Right renal cortex interstitium (tissue), 3 donors: ENCODE results near the gene HIPK3. TPM values are rescaled to one million over a fixed set of nuclear protein-coding genes. Genes with fewer than 3 reads are reported as not detected.
A peak's percentile ranks its signal among the peaks of the same experiment; 100 is the strongest.
"Not testable (repeated sequence)": the region's sequence is repeated elsewhere in the genome, so short reads cannot be mapped to it uniquely, and the experiment has no call there.

Experiments
- DNase-seq, 3 donors: peaks; one replicate each; pipeline ENCODE4 v3.0.0-alpha.2; 2013; ENCODE audit warnings: low read depth in 3 of 3, low spot score in 2 of 3
- polyA plus RNA-seq, 3 donors: library from polyadenylated mRNA; unstranded; fragments of 120-200 nt; gene quantifications; one replicate each; pipeline ENCODE4 v1.2.1, GENCODE V29; 2013; ENCODE audit not compliant: insufficient read length in 3 of 3

Gene HIPK3
- polyA plus RNA-seq, 3 donors: 51.1 to 53.2 (median 51.8) TPM

GRCh38 chr11:33257897-33258630, 883 bp downstream of the HIPK3 start:
- DNase-seq: peak; percentile 67 to 72 (median 70)

GRCh38 chr11:33258631-33259205, 1.5 kb downstream of the HIPK3 start:
- peak; percentile 56 to 58 (median 56) for DNase-seq

- DNase-seq: no peak
Measured at GRCh38 chr11:33259869-33260268, 2.7 kb downstream of the HIPK3 start.

- DNase-seq: not testable (repeated sequence)
Measured at GRCh38 chr11:33261350-33261749, 4.2 kb downstream of the HIPK3 start.

- no peak for DNase-seq
Measured at GRCh38 chr11:33262011-33262645, 4.9 kb downstream of the HIPK3 start.

- DNase-seq: no peak
Measured at GRCh38 chr11:33263549-33263948, 6.4 kb downstream of the HIPK3 start.

GRCh38 chr11:33264926-33265325, 7.7 kb downstream of the HIPK3 start:
- DNase-seq: no peak

GRCh38 chr11:33266393-33267215, 9.4 kb downstream of the HIPK3 start:
- no peak for DNase-seq

GRCh38 chr11:33268945-33269540, 11.9 kb downstream of the HIPK3 start:
- no peak for DNase-seq

- DNase-seq: no peak
Measured at GRCh38 chr11:33269822-33270221, 12.6 kb downstream of the HIPK3 start.

GRCh38 chr11:33271059-33271458, 13.9 kb downstream of the HIPK3 start:
- no peak for DNase-seq

GRCh38 chr11:33272338-33273107, 15.3 kb downstream of the HIPK3 start:
- DNase-seq: no peak

GRCh38 chr11:33273656-33274055, 16.5 kb downstream of the HIPK3 start:
- DNase-seq: no peak

- DNase-seq: no peak
Measured at GRCh38 chr11:33280411-33280810, 23.2 kb downstream of the HIPK3 start.

- no peak for DNase-seq
Measured at GRCh38 chr11:33281758-33282157, 24.6 kb downstream of the HIPK3 start.

GRCh38 chr11:33284818-33285217, 27.6 kb downstream of the HIPK3 start:
- DNase-seq: no peak

GRCh38 chr11:33290319-33290718, 33.1 kb downstream of the HIPK3 start:
- no peak for DNase-seq

GRCh38 chr11:33291004-33291777, 34.0 kb downstream of the HIPK3 start:
- DNase-seq: no peak

- no peak for DNase-seq
Measured at GRCh38 chr11:33292311-33292710, 35.1 kb downstream of the HIPK3 start.
